Esophagus squamous epithelium (tissue), 5 donors: ENCODE data around the gene RARS1. TPM values are rescaled to one million over a fixed set of nuclear protein-coding genes. Genes with fewer than 3 reads are reported as not detected.

ENCODE experiments used
- DNase-seq: peaks from one replicate; lab custom pipeline; 2025; lab: John Stamatoyannopoulos, UW
- H3K27ac ChIP-seq, 4 donors: fragments of 200-600 bp; sonication (generic); one replicate each; pipeline ENCODE4 v1.5.1; 2016 to 2019; ENCODE audit warnings: mild to moderate bottlenecking in 1 of 4
- H3K27me3 ChIP-seq, 4 donors: fragments of 200-600 bp; sonication (generic); 1 replicate in 3 of 4; 2 replicates in 1 of 4; pipeline versions ENCODE4 v1.5.1 to v1.6.0; 2017 to 2021; ENCODE audit warnings: antibody characterized with exemption in 1 of 4
- H3K36me3 ChIP-seq, 3 donors: fragments of 200-600 bp; sonication (generic); one replicate each; pipeline ENCODE4 v1.5.1; 2016 to 2019
- H3K4me1 ChIP-seq, 3 donors: fragments of 200-600 bp; sonication (generic); one replicate each; pipeline ENCODE4 v1.5.1; 2017 to 2019
- H3K4me3 ChIP-seq, 4 donors: fragments of 200-600 bp; sonication (generic); 1 replicate in 3 of 4; 2 replicates in 1 of 4; pipeline ENCODE4 v1.5.1; 2016 to 2019; ENCODE audit warnings: mild to moderate bottlenecking in 2 of 4, moderate library complexity in 1 of 4
- H3K9me3 ChIP-seq, 3 donors: fragments of 200-600 bp; sonication (generic); one replicate each; pipeline ENCODE4 v1.5.1; 2016 to 2019
- POLR2A ChIP-seq, 4 donors: fragments of 450-650 bp; IDR thresholded peaks; one replicate each; pipeline ENCODE4 v1.6.1; 2017; ENCODE audit warnings: antibody characterized with exemption in 4 of 4, mild to moderate bottlenecking in 4 of 4, moderate library complexity in 3 of 4
- WGBS, 2 donors: methylation state at CpG; one replicate each; pipeline ENCODE4 v1.1.5; 2018; 5-methylcytosine and 5-hydroxymethylcytosine counted together
- intact Hi-C: fragments of 100-400 bp; cut with DNase I; formaldehyde crosslinking; loops from one replicate; pipeline ENCODE4 v1.15.0; 2022
- total RNA-seq, 4 donors: library from RNA; depleted of rRNA; stranded (reverse); fragments of >200 nt; gene quantifications; one replicate each; pipeline ENCODE4 v1.1.0, GENCODE V29; 2016
- TF ChIP-seq, protein P1 (sequence below), 6 experiments: fragments of 450-650 bp in 4 of 6; fragments of 200-600 bp in 2 of 6; sonication (generic) in 2 of 6; IDR thresholded peaks; one replicate each; pipeline ENCODE4 v1.5.1; 2016 to 2019; ENCODE audit warnings: antibody characterized with exemption in 6 of 6, mild to moderate bottlenecking in 4 of 6, moderate library complexity in 4 of 6
- donor health status: DM: yes; HTN: yes; CAD: no.

The RARS1 gene
- total RNA-seq, 4 donors from 2014 or later = 56.6 to 124 (median 85.8) TPM

- Histone ChIP-seq H3K27me3 (no peaks in the 10 kb centered on the region), H3K36me3 (peaks cover 0 to 69% (median 0%) of the 10 kb centered on the region in 3 donors), H3K4me1 (no peaks in the 10 kb centered on the region), H3K9me3 (no peaks in the 10 kb centered on the region), H3K4me3 (no peak overlapping the region), H3K27ac (no peak overlapping the region)
- no peak for DNase-seq
- WGBS, 2 donors = 96 to 98% methylated on average over 7 of the region's 7 CpGs
- intact Hi-C loops = no loop called here
- TF ChIP-seq POLR2A (IDR thresholded peaks at IDR 0.05) = no peak
- TF ChIP-seq, protein P1, sequence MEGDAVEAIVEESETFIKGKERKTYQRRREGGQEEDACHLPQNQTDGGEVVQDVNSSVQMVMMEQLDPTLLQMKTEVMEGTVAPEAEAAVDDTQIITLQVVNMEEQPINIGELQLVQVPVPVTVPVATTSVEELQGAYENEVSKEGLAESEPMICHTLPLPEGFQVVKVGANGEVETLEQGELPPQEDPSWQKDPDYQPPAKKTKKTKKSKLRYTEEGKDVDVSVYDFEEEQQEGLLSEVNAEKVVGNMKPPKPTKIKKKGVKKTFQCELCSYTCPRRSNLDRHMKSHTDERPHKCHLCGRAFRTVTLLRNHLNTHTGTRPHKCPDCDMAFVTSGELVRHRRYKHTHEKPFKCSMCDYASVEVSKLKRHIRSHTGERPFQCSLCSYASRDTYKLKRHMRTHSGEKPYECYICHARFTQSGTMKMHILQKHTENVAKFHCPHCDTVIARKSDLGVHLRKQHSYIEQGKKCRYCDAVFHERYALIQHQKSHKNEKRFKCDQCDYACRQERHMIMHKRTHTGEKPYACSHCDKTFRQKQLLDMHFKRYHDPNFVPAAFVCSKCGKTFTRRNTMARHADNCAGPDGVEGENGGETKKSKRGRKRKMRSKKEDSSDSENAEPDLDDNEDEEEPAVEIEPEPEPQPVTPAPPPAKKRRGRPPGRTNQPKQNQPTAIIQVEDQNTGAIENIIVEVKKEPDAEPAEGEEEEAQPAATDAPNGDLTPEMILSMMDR (IDR thresholded peaks at IDR 0.05) = no peak
Measured at GRCh38 chr5:168549554-168549953, 63.3 kb downstream of the RARS1 start.

- no peaks in the 10 kb centered on the region for H3K4me1 ChIP-seq
- intact Hi-C loops = no loop called here
- no peaks in the 10 kb centered on the region for H3K27me3 ChIP-seq
- H3K36me3 ChIP-seq = peaks cover 0 to 79% (median 0%) of the 10 kb centered on the region in 3 donors
- no peak for DNase-seq
- no peak for TF ChIP-seq POLR2A (IDR thresholded peaks at IDR 0.05)
- TF ChIP-seq, protein P1 (IDR thresholded peaks at IDR 0.05) = no peak
- H3K9me3 ChIP-seq = no peaks in the 10 kb centered on the region
- H3K27ac ChIP-seq = no peak overlapping the region
- H3K4me3 ChIP-seq = no peak overlapping the region
Measured at GRCh38 chr5:168550656-168551055, 64.4 kb downstream of the RARS1 start.

DNA sequence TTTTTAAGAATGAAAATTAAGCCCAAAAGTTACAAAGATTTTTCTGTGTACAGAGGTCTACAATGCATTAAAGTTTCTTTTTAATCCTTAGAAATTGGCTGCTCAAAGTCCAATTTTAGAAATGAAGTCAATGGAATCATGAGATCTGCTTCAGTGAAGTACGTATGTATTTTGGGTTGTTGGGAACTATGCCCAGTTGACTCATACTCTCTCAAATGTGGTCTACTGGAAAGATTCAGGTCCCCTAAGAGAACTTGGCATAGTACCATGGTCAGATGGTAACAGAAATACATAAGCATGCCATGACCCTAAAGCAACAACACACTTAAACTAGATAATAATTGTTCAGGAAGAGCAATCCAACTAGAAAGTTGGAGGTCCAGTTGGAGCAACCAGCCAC is 65.9 kb downstream of the RARS1 start:
- 18 to 42% methylated on average over 1 of the region's 1 CpG for WGBS, 2 donors
- no peaks in the 10 kb centered on the region for H3K4me1 ChIP-seq
- no peak overlapping the region for H3K27ac ChIP-seq
- H3K4me3 ChIP-seq = no peak overlapping the region
- TF ChIP-seq, protein P1 (IDR thresholded peaks at IDR 0.05) = no peak
- TF ChIP-seq POLR2A (IDR thresholded peaks at IDR 0.05) = no peak
- H3K36me3 ChIP-seq = peaks cover 0 to 79% (median 0%) of the 10 kb centered on the region in 3 donors
- intact Hi-C loops = no loop called here
- H3K9me3 ChIP-seq = no peaks in the 10 kb centered on the region
- no peak for DNase-seq
- no peaks in the 10 kb centered on the region for H3K27me3 ChIP-seq

- Histone ChIP-seq H3K4me1 (no peaks in the 10 kb centered on the region), H3K27me3 (no peaks in the 10 kb centered on the region), H3K27ac (no peak overlapping the region), H3K36me3 (peaks cover 0 to 80% (median 0%) of the 10 kb centered on the region in 3 donors), H3K9me3 (no peaks in the 10 kb centered on the region), H3K4me3 (no peak overlapping the region)
- TF ChIP-seq, protein P1 (IDR thresholded peaks at IDR 0.05) = no peak
- no peak for TF ChIP-seq POLR2A (IDR thresholded peaks at IDR 0.05)
- WGBS, 2 donors = 78 to 79% methylated on average over 2 of the region's 2 CpGs
- intact Hi-C loops = no loop called here
- no peak for DNase-seq
Measured at GRCh38 chr5:168553377-168554130, 67.3 kb downstream of the RARS1 start.

DNA sequence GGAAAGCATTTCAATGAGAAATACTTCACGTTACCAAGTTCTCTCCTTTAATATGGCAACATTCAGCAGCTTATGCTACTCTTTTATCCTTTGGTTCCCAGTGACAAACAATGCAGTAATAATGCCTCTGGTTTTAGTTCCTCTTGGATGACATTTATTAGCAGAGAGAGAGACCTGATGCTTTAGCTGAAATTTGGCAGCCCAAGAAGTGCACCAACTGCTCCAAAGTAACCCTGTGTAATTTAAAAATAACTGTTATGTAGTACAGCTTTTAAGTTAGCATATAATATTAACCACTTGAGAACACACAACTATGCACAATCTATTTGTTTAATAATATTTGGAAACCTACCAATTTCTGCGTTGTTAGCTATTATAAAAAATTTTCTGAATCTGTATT is 71.1 kb downstream of the RARS1 start:
- no peaks in the 10 kb centered on the region for H3K4me1 ChIP-seq
- 92 to 98% methylated on average over 2 of the region's 2 CpGs for WGBS, 2 donors
- no peak overlapping the region for H3K4me3 ChIP-seq
- H3K9me3 ChIP-seq = no peaks in the 10 kb centered on the region
- TF ChIP-seq, protein P1 (IDR thresholded peaks at IDR 0.05) = no peak
- no peak for TF ChIP-seq POLR2A (IDR thresholded peaks at IDR 0.05)
- no peak for DNase-seq
- intact Hi-C loops = no loop called here
- H3K27me3 ChIP-seq = no peaks in the 10 kb centered on the region
- no peak overlapping the region for H3K27ac ChIP-seq
- peaks cover 0 to 100% (median 0%) of the 10 kb centered on the region in 3 donors for H3K36me3 ChIP-seq
